H9 (cell line): Measurements from ENCODE around the gene PROX2. TPM values are rescaled to one million over a fixed set of nuclear protein-coding genes. Genes with fewer than 3 reads are reported as not detected.

Experiments
- DNase-seq: peaks from one replicate; pipeline ENCODE4 v3.0.0-alpha.2; 2017
- H2AFZ ChIP-seq: one replicate; pipeline ENCODE4 v1.6.1; 2013; ENCODE audit warnings: mild to moderate bottlenecking, low read length, control low read depth, moderate library complexity
- H2AK5ac ChIP-seq: 2 replicates; pipeline ENCODE4 v1.6.1; 2013; ENCODE audit warnings: low read length, control low read depth, mixed read lengths; ENCODE audit not compliant: insufficient read length
- H2BK120ac ChIP-seq: one replicate; pipeline ENCODE4 v1.6.1; 2013; ENCODE audit warnings: low read depth, mild to moderate bottlenecking, low read length, control low read depth, inconsistent platforms; ENCODE audit not compliant: poor library complexity, severe bottlenecking
- H2BK12ac ChIP-seq: 2 replicates; pipeline ENCODE4 v1.6.1; 2013; ENCODE audit warnings: low read length, control low read depth, mixed read lengths, low read depth; ENCODE audit not compliant: insufficient read length
- H2BK15ac ChIP-seq: 2 replicates; pipeline ENCODE4 v1.6.1; 2013; ENCODE audit warnings: low read depth, low read length, control low read depth
- H2BK20ac ChIP-seq: one replicate; pipeline ENCODE4 v1.6.1; 2013; ENCODE audit warnings: low read depth, mild to moderate bottlenecking, low read length, control low read depth, inconsistent platforms; ENCODE audit not compliant: poor library complexity, severe bottlenecking
- H2BK5ac ChIP-seq: 2 replicates; pipeline ENCODE4 v1.6.1; 2013; ENCODE audit warnings: low read length, control low read depth, mixed read lengths; ENCODE audit not compliant: insufficient read length
- H3K14ac ChIP-seq: 2 replicates; pipeline ENCODE4 v1.6.1; 2013; ENCODE audit warnings: low read length, control low read depth; ENCODE audit not compliant: insufficient read depth
- H3K18ac ChIP-seq: 2 replicates; pipeline ENCODE4 v1.6.1; 2013; ENCODE audit warnings: low read depth, mild to moderate bottlenecking, mixed read lengths, low read length, control low read depth; ENCODE audit not compliant: insufficient read length
- H3K23ac ChIP-seq: 2 replicates; pipeline ENCODE4 v1.6.1; 2013; ENCODE audit warnings: low read length, control low read depth, mixed read lengths, low read depth; ENCODE audit not compliant: insufficient read length
- H3K23me2 ChIP-seq: 2 replicates; pipeline ENCODE4 v1.6.1; 2013; ENCODE audit warnings: low read depth, mild to moderate bottlenecking, mixed read lengths, low read length, control low read depth; ENCODE audit not compliant: insufficient read length, poor library complexity, severe bottlenecking
- H3K27ac ChIP-seq: 2 replicates; pipeline ENCODE4 v1.5.1; 2013; ENCODE audit warnings: low read length, control low read depth, mixed read lengths, low read depth; ENCODE audit not compliant: insufficient read length
- H3K27me3 ChIP-seq: 2 replicates; pipeline ENCODE4 v1.6.1; 2013; ENCODE audit warnings: low read length, control low read depth, inconsistent platforms; ENCODE audit not compliant: insufficient read depth
- H3K4ac ChIP-seq: 2 replicates; pipeline ENCODE4 v1.6.1; 2013; ENCODE audit warnings: low read depth, mild to moderate bottlenecking, control low read depth, inconsistent platforms, low read length, moderate library complexity
- H3K4me1 ChIP-seq: 2 replicates; pipeline ENCODE4 v1.6.1; 2013; ENCODE audit warnings: low read length, control low read depth, inconsistent platforms; ENCODE audit not compliant: insufficient read depth
- H3K4me2 ChIP-seq: 2 replicates; pipeline ENCODE4 v1.6.1; 2013; ENCODE audit warnings: low read length, control low read depth, mixed read lengths; ENCODE audit not compliant: insufficient read length, insufficient read depth
- H3K56ac ChIP-seq: 2 replicates; pipeline ENCODE4 v1.6.1; 2013; ENCODE audit warnings: low read depth, mild to moderate bottlenecking, mixed read lengths, low read length, control low read depth; ENCODE audit not compliant: insufficient read length
- H3K79me1 ChIP-seq: 2 replicates; pipeline ENCODE4 v1.6.1; 2013; ENCODE audit warnings: low read depth, mild to moderate bottlenecking, moderate library complexity, low read length, control low read depth, inconsistent platforms; ENCODE audit not compliant: insufficient read depth, poor library complexity, severe bottlenecking
- H3K79me2 ChIP-seq: 2 replicates; pipeline ENCODE4 v1.6.1; 2013; ENCODE audit warnings: low read length, control low read depth, inconsistent platforms; ENCODE audit not compliant: insufficient read depth
- H3K9ac ChIP-seq: 2 replicates; pipeline ENCODE4 v1.6.1; 2013; ENCODE audit warnings: low read length, control low read depth, mixed read lengths; ENCODE audit not compliant: insufficient read length; ENCODE audit errors: extremely low read depth
- H3K9me3 ChIP-seq: one replicate; pipeline ENCODE4 v1.6.1; 2013; ENCODE audit warnings: low read depth, low read length, inconsistent platforms; ENCODE audit not compliant: control insufficient read depth
- H3T11ph ChIP-seq: one replicate; pipeline ENCODE4 v1.6.1; 2013; ENCODE audit warnings: mild to moderate bottlenecking, low read length, control low read depth, inconsistent platforms
- H4K20me1 ChIP-seq: one replicate; pipeline ENCODE4 v1.6.1; 2013; ENCODE audit not compliant: control insufficient read depth, insufficient read length, insufficient read depth
- H4K5ac ChIP-seq: 2 replicates; pipeline ENCODE4 v1.6.1; 2013; ENCODE audit warnings: low read depth, mild to moderate bottlenecking, mixed read lengths, low read length, control low read depth; ENCODE audit not compliant: insufficient read length
- H4K8ac ChIP-seq: replicated peaks from 2 replicates; pipeline ENCODE4 v1.6.1; 2013; ENCODE audit warnings: low read length, control low read depth, mixed read lengths, low read depth; ENCODE audit not compliant: insufficient read length
- H4K91ac ChIP-seq: 2 replicates; pipeline ENCODE4 v1.6.1; 2013; ENCODE audit warnings: low read depth, mild to moderate bottlenecking, moderate library complexity, mixed read lengths, low read length, control low read depth; ENCODE audit not compliant: insufficient read length
- H3K27ac Mint-ChIP-seq, 3 experiments: 2 replicates in 2 of 3; 3 replicates in 1 of 3; pipeline ENCODE4 v1.8.0; 2020 to 2021; ENCODE audit warnings: mixed read lengths in 3 of 3, mild to moderate bottlenecking in 1 of 3, moderate library complexity in 1 of 3
- H3K27me3 Mint-ChIP-seq: 2 replicates; pipeline ENCODE4 v1.8.0; 2021; ENCODE audit warnings: low read depth, mild to moderate bottlenecking, moderate library complexity, mixed read lengths
- H3K36me3 Mint-ChIP-seq, 3 experiments: 2 replicates in 2 of 3; 3 replicates in 1 of 3; pipeline ENCODE4 v1.8.0; 2020 to 2021; ENCODE audit warnings: low read depth in 3 of 3, mixed read lengths in 3 of 3; ENCODE audit not compliant: insufficient read depth in 1 of 3
- H3K4me1 Mint-ChIP-seq, 2 experiments: 2 replicates each; pipeline ENCODE4 v1.8.0; 2020; ENCODE audit warnings: mixed read lengths in 2 of 2
- H3K4me3 Mint-ChIP-seq, 2 experiments: 2 replicates in 1 of 2; 3 replicates in 1 of 2; pipeline ENCODE4 v1.8.0; 2020 to 2021; ENCODE audit warnings: mild to moderate bottlenecking in 2 of 2, mixed read lengths in 2 of 2, moderate library complexity in 1 of 2
- H3K9me3 Mint-ChIP-seq, 2 experiments: 2 replicates in 1 of 2; 3 replicates in 1 of 2; pipeline ENCODE4 v1.8.0; 2020; ENCODE audit warnings: mild to moderate bottlenecking in 2 of 2, mixed read lengths in 2 of 2, moderate library complexity in 1 of 2
- CTCF ChIP-seq: fragments of 200-600 bp; sonication (generic); conservative IDR thresholded peaks from 3 replicates; pipeline ENCODE4 v1.8.0; 2021; ENCODE audit warnings: antibody characterized with exemption, mild to moderate bottlenecking
- WGBS: extraction: QIAGEN DNeasy Blood & Tissue Kit; methylation state at CpG from one replicate; pipeline ENCODE4 v1.1.7; 2013; ENCODE audit warnings: missing lambda C conversion rate, low lambda C conversion rate, mixed read lengths; ENCODE audit not compliant: insufficient read length; ENCODE audit errors: extremely low coverage; 5-methylcytosine and 5-hydroxymethylcytosine counted together
- total RNA-seq: library from RNA; stranded (reverse); gene quantifications from 2 replicates; pipeline ENCODE4 v1.2.1, GENCODE V29; 2021

PROX2 gene
- total RNA-seq, 1 experiment from 2014 or later = not detected

- Histone ChIP-seq H4K91ac (no peak overlapping the region), H4K8ac (no peak overlapping the region), H3K27ac (no peak overlapping the region), H3K79me1 (no peaks in the 10 kb centered on the region), H3K79me2 (no peaks in the 10 kb centered on the region), H3K14ac (no peak overlapping the region), H3K4ac (no peak overlapping the region), H3K27me3 (no peaks in the 10 kb centered on the region), H3K4me2 (no peak overlapping the region), H2AFZ (no peak overlapping the region), H3K9ac (no peak overlapping the region), H2BK120ac (no peak overlapping the region), H3K9me3 (no peaks in the 10 kb centered on the region), H4K20me1 (no peaks in the 10 kb centered on the region), H3K23me2 (no peaks in the 10 kb centered on the region), H3T11ph (no peak overlapping the region), H2BK5ac (no peak overlapping the region), H4K5ac (no peak overlapping the region), H2BK15ac (no peak overlapping the region), H3K4me1 (no peaks in the 10 kb centered on the region), H3K56ac (no peak overlapping the region), H2BK12ac (no peak overlapping the region), H3K18ac (no peak overlapping the region), H3K23ac (no peak overlapping the region), H2BK20ac (no peak overlapping the region), H2AK5ac (no peak overlapping the region)
- peaks cover 0 to 2% of the 10 kb centered on the region in 2 experiments; a peak in 1 of 4 replicates for H3K4me1 Mint-ChIP-seq
- no peak for TF ChIP-seq CTCF
- no peak overlapping the region; a peak in 1 of 7 replicates for H3K27ac Mint-ChIP-seq
- no peaks in the 10 kb centered on the region for H3K36me3 Mint-ChIP-seq
- no peaks in the 10 kb centered on the region for H3K9me3 Mint-ChIP-seq
- no CpG with 5 or more reads among the region's 1 CpG for WGBS
- DNase-seq = no peak
- H3K4me3 Mint-ChIP-seq = no peak overlapping the region
- no peaks in the 10 kb centered on the region; the same call in 1 of the 2 replicates for H3K27me3 Mint-ChIP-seq
Measured at GRCh38 chr14:74846968-74847665, 28.8 kb downstream of the PROX2 start.
